ENCODE results near the gene UNC119B.

UNC119B gene

DNA sequence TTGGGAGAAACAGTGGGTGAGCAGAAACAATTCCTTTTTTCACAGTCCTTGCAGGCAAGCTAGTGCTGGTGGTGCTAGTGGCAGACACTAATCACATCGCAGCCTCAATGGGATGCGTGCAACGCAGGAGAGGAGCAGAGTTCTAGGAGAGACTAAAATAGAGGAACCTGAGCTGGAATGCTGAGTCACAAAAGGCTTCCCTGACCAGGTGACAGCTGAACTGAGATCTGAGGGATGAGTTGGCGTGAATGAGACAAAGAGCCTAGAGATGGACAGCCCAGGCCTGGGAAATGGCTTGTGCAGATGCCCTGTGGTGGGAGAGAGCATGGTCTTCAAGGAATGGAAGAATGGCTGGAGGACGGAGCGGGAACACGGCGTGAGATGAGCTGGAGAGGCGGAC is 41.1 kb downstream of the UNC119B start:
- Histone ChIP-seq H3K4me1 (ENCODE audit: control insufficient read depth in 2 of 2, insufficient read depth in 2 of 2, low read length in 2 of 2) (no peaks in the 10 kb centered on the region), H3K9ac (ENCODE audit: low read depth in 1 of 2, low read length in 2 of 2) (no peak overlapping the region), H3K27me3 (ENCODE audit: control insufficient read depth in 2 of 2, insufficient read depth in 2 of 2, low read length in 2 of 2) (no peaks in the 10 kb centered on the region)

DNA sequence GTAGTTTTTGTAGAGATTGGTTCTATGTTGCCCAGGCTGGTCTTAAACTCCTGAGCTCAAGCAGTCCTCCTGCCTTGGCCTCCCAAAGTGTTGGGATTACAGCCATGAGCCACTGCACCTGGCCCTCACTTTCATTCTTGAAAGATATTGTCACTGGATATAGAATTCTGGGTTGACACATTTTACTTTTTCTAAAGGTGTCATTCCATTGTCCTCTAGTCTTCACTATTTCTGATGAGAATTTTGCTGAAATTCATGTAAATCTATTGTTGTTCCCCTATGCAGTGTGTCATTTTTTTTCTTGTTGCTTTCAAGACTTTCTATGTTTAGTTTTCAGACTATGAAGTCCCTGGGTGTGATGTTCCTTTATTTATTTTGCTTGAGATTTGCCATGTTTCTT is 44.5 kb downstream of the UNC119B start:
- Histone ChIP-seq H3K9ac (ENCODE audit: low read depth in 1 of 2, low read length in 2 of 2) (no peak overlapping the region), H3K27ac (ENCODE audit: low read depth in 2 of 2, low read length in 2 of 2) (no peak overlapping the region), H3K36me3 (ENCODE audit: control insufficient read depth in 2 of 2, insufficient read depth in 2 of 2, low read length in 2 of 2) (peaks cover 3% of the 10 kb centered on the region in 2 donors), H3K9me3 (ENCODE audit: control insufficient read depth in 2 of 2, low read length in 2 of 2) (no peaks in the 10 kb centered on the region), H3K4me3 (ENCODE audit: low read length in 2 of 2) (no peak overlapping the region), H3K27me3 (ENCODE audit: control insufficient read depth in 2 of 2, insufficient read depth in 2 of 2, low read length in 2 of 2) (no peaks in the 10 kb centered on the region), H3K4me1 (ENCODE audit: control insufficient read depth in 2 of 2, insufficient read depth in 2 of 2, low read length in 2 of 2) (peaks cover 4 to 11% of the 10 kb centered on the region in 2 donors)

More for the DNA sequence above, 41.1 kb downstream of the UNC119B start:
- Histone ChIP-seq H3K9me3 (ENCODE audit: control insufficient read depth in 2 of 2, low read length in 2 of 2) (no peaks in the 10 kb centered on the region), H3K4me3 (ENCODE audit: low read length in 2 of 2) (no peak overlapping the region), H3K27ac (ENCODE audit: low read depth in 2 of 2, low read length in 2 of 2) (no peak overlapping the region), H3K36me3 (ENCODE audit: control insufficient read depth in 2 of 2, insufficient read depth in 2 of 2, low read length in 2 of 2) (no peaks in the 10 kb centered on the region)

DNA sequence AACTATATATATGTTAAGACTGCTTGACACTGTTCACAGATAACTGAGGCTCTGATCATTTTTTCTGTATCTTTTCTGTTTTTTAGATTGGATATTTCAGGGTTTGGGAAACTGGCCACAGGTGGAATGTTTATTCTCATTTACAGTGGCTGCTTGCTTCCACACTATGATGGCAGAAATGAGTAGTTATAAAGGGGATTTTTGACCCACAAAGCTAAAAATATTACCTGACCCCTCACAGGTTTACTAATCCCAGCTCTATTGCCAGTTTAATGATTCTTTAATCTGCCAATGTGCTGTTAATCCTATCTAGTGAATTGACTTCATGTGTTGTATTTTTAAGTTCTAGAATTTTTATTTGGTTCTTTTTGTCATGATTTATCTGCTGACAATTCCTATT is 45.0 kb downstream of the UNC119B start:
- H3K4me1 ChIP-seq (ENCODE audit: control insufficient read depth in 2 of 2, insufficient read depth in 2 of 2, low read length in 2 of 2): peaks cover 4 to 11% of the 10 kb centered on the region in 2 donors
- no peak overlapping the region for H3K27ac ChIP-seq (ENCODE audit: low read depth in 2 of 2, low read length in 2 of 2)
- no peaks in the 10 kb centered on the region for H3K27me3 ChIP-seq (ENCODE audit: control insufficient read depth in 2 of 2, insufficient read depth in 2 of 2, low read length in 2 of 2)
- peaks cover 6 to 7% of the 10 kb centered on the region in 2 donors for H3K36me3 ChIP-seq (ENCODE audit: control insufficient read depth in 2 of 2, insufficient read depth in 2 of 2, low read length in 2 of 2)
- no peak overlapping the region for H3K4me3 ChIP-seq (ENCODE audit: low read length in 2 of 2)
- H3K9ac ChIP-seq (ENCODE audit: low read depth in 1 of 2, low read length in 2 of 2): no peak overlapping the region
- H3K9me3 ChIP-seq (ENCODE audit: control insufficient read depth in 2 of 2, low read length in 2 of 2): no peaks in the 10 kb centered on the region

DNA sequence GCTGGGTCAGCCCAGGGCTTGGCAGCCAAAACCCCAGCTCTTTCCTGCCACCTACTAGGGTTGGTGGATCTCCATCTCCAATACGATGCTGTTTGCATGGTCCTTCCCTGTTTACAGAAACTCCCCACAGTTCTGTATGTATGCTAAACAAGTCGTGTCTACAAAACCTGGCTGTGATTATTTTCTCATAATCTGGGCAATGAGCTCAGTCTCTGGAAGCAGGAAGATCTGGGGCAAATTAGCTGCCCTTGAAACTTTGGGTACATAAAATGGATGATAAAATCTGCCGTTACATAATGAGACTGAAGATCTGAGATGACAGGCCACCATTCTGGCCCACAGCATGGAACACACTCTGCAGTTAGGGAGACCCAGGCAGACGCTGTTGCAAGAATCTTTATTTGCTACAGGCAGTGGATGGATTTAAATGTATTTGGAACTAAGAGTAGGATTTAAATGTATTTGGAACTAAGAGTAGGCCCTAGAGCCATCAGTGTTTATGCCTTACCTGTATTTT is 47.0 kb downstream of the UNC119B start:
- H3K4me3 ChIP-seq (ENCODE audit: low read length in 2 of 2): no peak overlapping the region
- H3K4me1 ChIP-seq (ENCODE audit: control insufficient read depth in 2 of 2, insufficient read depth in 2 of 2, low read length in 2 of 2): peaks cover 4 to 11% of the 10 kb centered on the region in 2 donors
- peaks cover 19 to 21% of the 10 kb centered on the region in 2 donors for H3K36me3 ChIP-seq (ENCODE audit: control insufficient read depth in 2 of 2, insufficient read depth in 2 of 2, low read length in 2 of 2)
- no peak overlapping the region for H3K9ac ChIP-seq (ENCODE audit: low read depth in 1 of 2, low read length in 2 of 2)
- no peaks in the 10 kb centered on the region for H3K27me3 ChIP-seq (ENCODE audit: control insufficient read depth in 2 of 2, insufficient read depth in 2 of 2, low read length in 2 of 2)
- no peaks in the 10 kb centered on the region for H3K9me3 ChIP-seq (ENCODE audit: control insufficient read depth in 2 of 2, low read length in 2 of 2)
- peak overlapping the region; percentile 0 to 16 for H3K27ac ChIP-seq (ENCODE audit: low read depth in 2 of 2, low read length in 2 of 2)

DNA sequence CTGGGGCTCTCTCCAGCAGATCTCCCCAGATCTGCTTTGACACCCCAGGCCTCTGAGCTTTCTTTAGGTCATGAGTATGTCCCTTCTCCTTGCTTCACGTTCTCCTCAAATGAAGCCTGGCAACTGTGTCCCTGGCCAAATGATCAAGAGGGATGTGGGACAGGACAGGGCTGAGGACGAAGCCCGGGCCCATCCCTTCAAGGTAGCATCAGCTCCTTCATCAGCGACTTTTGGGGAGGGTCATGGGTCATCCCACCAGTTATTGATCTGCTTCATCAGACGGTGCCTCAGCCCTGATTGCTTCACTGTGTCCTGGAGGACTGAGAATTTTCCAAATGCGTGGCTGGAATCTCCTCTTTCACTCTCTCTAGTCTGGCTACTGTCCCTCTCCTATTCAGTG is 47.7 kb downstream of the UNC119B start:
- Histone ChIP-seq H3K27me3 (ENCODE audit: control insufficient read depth in 2 of 2, insufficient read depth in 2 of 2, low read length in 2 of 2) (no peaks in the 10 kb centered on the region), H3K4me1 (ENCODE audit: control insufficient read depth in 2 of 2, insufficient read depth in 2 of 2, low read length in 2 of 2) (peaks cover 4 to 11% of the 10 kb centered on the region in 2 donors), H3K27ac (ENCODE audit: low read depth in 2 of 2, low read length in 2 of 2) (no peak overlapping the region), H3K36me3 (ENCODE audit: control insufficient read depth in 2 of 2, insufficient read depth in 2 of 2, low read length in 2 of 2) (peaks cover 21 to 25% of the 10 kb centered on the region in 2 donors), H3K4me3 (ENCODE audit: low read length in 2 of 2) (no peak overlapping the region), H3K9me3 (ENCODE audit: control insufficient read depth in 2 of 2, low read length in 2 of 2) (no peaks in the 10 kb centered on the region), H3K9ac (ENCODE audit: low read depth in 1 of 2, low read length in 2 of 2) (no peak overlapping the region)

DNA sequence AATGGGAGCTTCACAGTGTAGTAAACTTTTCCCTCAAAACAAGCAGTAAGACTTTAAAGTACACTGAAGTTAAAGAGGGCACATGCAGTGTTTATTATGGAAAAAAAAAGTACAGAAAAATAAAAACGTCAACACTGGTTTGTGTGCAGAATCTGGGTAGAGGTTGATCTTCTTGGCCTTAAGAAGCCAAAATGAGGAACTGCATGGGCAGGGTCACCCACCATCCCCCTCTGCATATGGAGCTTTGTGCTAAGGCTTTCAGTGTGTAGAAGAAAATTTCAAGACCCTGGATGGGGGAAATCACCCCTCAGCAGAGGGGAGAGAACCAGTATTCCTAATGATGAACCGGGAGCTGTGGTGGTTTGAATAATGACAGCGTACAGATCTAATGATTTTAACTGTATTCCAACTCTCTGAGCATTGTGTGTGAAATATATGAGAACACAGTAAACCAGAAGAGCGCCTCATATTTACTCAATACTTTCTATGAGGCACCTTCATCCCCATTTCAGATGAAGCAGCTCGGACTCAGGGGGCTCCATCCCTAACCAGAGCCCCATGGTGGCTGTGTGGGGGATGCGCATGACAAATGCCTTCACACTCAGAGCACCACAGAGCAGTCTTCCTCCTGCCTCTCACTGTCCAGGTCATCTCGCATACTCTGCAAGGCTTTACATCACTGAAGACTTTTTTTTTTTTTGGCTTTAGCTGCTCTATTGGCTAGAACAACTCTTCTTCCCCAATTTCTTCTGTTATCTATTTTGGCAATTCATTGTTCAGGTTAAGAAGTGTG is 48.7 kb downstream of the UNC119B start:
- Histone ChIP-seq H3K4me3 (ENCODE audit: low read length in 2 of 2) (no peak overlapping the region), H3K9ac (ENCODE audit: low read depth in 1 of 2, low read length in 2 of 2) (no peak overlapping the region), H3K4me1 (ENCODE audit: control insufficient read depth in 2 of 2, insufficient read depth in 2 of 2, low read length in 2 of 2) (peaks cover 4 to 11% of the 10 kb centered on the region in 2 donors), H3K27me3 (ENCODE audit: control insufficient read depth in 2 of 2, insufficient read depth in 2 of 2, low read length in 2 of 2) (no peaks in the 10 kb centered on the region), H3K36me3 (ENCODE audit: control insufficient read depth in 2 of 2, insufficient read depth in 2 of 2, low read length in 2 of 2) (peaks cover 30 to 33% of the 10 kb centered on the region in 2 donors), H3K27ac (ENCODE audit: low read depth in 2 of 2, low read length in 2 of 2) (no peak overlapping the region), H3K9me3 (ENCODE audit: control insufficient read depth in 2 of 2, low read length in 2 of 2) (no peaks in the 10 kb centered on the region)

DNA sequence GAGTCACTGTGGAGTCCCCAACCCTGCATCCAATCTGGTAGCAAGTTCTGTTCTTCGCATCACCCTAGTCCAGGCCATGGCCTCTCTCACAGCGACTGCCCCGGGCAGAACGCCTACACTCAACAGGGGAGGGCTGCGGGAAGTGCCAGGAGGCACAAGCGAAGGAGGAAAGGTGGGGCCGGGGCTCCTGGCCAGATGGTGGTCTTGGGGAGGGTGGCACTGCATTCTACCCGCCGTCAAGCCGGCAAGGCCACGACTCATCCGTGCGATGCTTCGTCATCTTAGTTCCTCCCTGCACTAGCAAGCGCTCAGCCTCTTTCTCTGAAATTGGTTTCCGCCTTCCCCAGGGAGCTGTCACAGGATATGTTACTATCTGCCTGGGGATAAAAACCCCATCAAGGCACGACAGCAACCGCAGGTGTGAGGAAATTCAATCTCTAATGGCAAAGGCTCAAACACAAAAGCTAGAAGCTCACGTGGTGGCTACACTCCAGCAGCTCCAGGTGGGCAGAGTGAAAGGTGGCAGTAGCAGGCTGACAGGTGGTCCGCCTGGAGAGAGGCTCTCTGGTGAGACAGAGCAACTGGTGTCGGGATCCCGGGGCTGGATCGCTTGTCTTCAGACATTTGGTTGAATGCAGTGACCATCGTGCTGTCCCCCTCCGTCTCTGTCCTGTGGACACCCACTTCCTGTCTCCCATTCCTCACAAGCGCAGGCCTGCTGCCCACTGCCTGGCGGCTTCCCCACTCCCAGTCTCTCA is 49.5 kb downstream of the UNC119B start:
- H3K36me3 ChIP-seq (ENCODE audit: control insufficient read depth in 2 of 2, insufficient read depth in 2 of 2, low read length in 2 of 2): peaks cover 37 to 39% of the 10 kb centered on the region in 2 donors
- peaks cover 4 to 11% of the 10 kb centered on the region in 2 donors for H3K4me1 ChIP-seq (ENCODE audit: control insufficient read depth in 2 of 2, insufficient read depth in 2 of 2, low read length in 2 of 2)
- no peak overlapping the region for H3K9ac ChIP-seq (ENCODE audit: low read depth in 1 of 2, low read length in 2 of 2)
- H3K27me3 ChIP-seq (ENCODE audit: control insufficient read depth in 2 of 2, insufficient read depth in 2 of 2, low read length in 2 of 2): no peaks in the 10 kb centered on the region
- no peak overlapping the region for H3K27ac ChIP-seq (ENCODE audit: low read depth in 2 of 2, low read length in 2 of 2)
- no peak overlapping the region for H3K4me3 ChIP-seq (ENCODE audit: low read length in 2 of 2)
- no peaks in the 10 kb centered on the region for H3K9me3 ChIP-seq (ENCODE audit: control insufficient read depth in 2 of 2, low read length in 2 of 2)

DNA sequence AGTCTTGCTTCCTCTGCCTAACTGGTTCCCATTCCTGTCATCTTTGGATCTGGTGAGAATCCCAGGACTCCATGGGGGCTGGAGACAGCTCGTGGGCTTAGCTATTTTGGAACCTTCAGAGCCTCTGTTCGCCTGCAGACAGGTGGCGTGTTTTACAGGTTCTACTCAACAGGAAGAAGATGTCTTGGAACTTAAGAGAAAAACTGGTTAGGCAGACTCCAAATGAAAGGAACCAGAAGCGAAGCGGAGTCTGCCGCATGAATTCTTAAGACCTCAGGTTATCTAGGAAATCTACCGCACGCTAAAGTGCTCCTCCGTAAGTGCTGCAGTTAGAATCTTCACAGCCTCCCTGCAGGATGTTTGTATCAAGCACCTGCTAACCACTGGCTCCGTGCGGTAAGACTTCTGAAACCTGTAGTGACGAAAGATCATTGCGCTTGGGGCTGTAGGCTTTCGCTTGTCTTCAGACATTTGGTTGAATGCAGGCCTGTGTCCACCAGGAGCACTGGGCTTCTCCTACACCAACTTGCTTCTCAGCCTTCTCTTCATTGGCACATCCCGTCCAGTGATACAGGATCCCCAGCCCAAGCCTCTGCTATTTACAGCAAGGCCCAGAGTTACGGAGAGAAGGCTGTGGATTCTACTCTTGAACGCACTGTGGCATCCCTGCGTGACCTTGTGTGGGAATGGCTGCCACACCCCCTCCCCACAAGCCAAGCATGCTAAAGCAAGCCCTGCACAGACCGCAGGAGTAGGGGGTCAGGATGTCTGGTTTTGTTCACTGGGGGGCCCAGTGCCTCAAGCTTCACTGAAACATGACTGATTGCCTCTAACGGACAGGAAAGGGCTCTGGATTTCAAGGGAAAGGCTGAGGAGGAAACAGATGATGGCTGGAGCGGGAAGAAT is 50.3 kb downstream of the UNC119B start:
- Histone ChIP-seq H3K36me3 (ENCODE audit: control insufficient read depth in 2 of 2, insufficient read depth in 2 of 2, low read length in 2 of 2) (peaks cover 39 to 46% of the 10 kb centered on the region in 2 donors), H3K9ac (ENCODE audit: low read depth in 1 of 2, low read length in 2 of 2) (no peak overlapping the region), H3K4me3 (ENCODE audit: low read length in 2 of 2) (no peak overlapping the region)

DNA sequence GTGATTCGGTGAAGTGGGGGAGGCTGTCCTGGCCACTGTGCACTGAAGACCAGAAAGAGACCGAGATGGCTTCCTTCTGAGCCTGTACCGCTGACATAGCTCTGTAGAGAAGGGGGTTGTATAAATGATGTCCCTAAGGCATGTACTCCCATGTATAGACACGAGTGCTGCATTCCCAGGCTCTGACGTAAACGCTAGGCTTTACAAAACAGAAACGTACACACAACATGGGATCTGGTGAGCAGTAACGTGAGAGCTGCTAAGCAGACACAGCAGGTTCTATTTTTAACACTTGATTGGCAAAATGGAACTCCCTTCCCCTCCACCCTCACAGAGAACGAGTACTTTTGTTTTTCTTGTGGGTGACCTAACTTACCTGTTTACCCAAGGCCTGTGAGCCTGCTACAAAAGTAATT is 51.3 kb downstream of the UNC119B start:
- H3K9me3 ChIP-seq (ENCODE audit: control insufficient read depth in 2 of 2, low read length in 2 of 2): no peaks in the 10 kb centered on the region
- no peak overlapping the region for H3K4me3 ChIP-seq (ENCODE audit: low read length in 2 of 2)
- H3K4me1 ChIP-seq (ENCODE audit: control insufficient read depth in 2 of 2, insufficient read depth in 2 of 2, low read length in 2 of 2): peaks cover 14 to 27% of the 10 kb centered on the region in 2 donors
- no peaks in the 10 kb centered on the region for H3K27me3 ChIP-seq (ENCODE audit: control insufficient read depth in 2 of 2, insufficient read depth in 2 of 2, low read length in 2 of 2)
- H3K9ac ChIP-seq (ENCODE audit: low read depth in 1 of 2, low read length in 2 of 2): no peak overlapping the region
- H3K27ac ChIP-seq (ENCODE audit: low read depth in 2 of 2, low read length in 2 of 2): peak overlapping the region in 1 of 2 donors; percentile 12
- peaks cover 41 to 53% of the 10 kb centered on the region in 2 donors for H3K36me3 ChIP-seq (ENCODE audit: control insufficient read depth in 2 of 2, insufficient read depth in 2 of 2, low read length in 2 of 2)

More for the DNA sequence above, 50.3 kb downstream of the UNC119B start:
- Histone ChIP-seq H3K27ac (ENCODE audit: low read depth in 2 of 2, low read length in 2 of 2) (no peak overlapping the region), H3K9me3 (ENCODE audit: control insufficient read depth in 2 of 2, low read length in 2 of 2) (no peaks in the 10 kb centered on the region), H3K27me3 (ENCODE audit: control insufficient read depth in 2 of 2, insufficient read depth in 2 of 2, low read length in 2 of 2) (no peaks in the 10 kb centered on the region), H3K4me1 (ENCODE audit: control insufficient read depth in 2 of 2, insufficient read depth in 2 of 2, low read length in 2 of 2) (peaks cover 9 to 17% of the 10 kb centered on the region in 2 donors)

Data from mucosa of rectum (tissue), 2 donors.